ENCODE data around the gene FAM107B. TPM values are rescaled to one million over a fixed set of nuclear protein-coding genes. Genes with fewer than 3 reads are reported as not detected.

FAM107B gene
- total and polyA plus RNA-seq, 10 of the 15 experiments (the other 5 are each of a cell fraction or from before 2014, with no cell fraction given) = 22.9 to 162 (median 86.6) TPM

- no TSS peak for BruUV-seq (replicated peaks)
- ATAC-seq = no peak
- Histone ChIP-seq H3K4me3 (no peak overlapping the region), H3K27ac (ENCODE audit: control insufficient read depth, insufficient read depth) (no peak overlapping the region), H4K20me1 (ENCODE audit: control insufficient read depth, insufficient read depth) (no peaks in the 10 kb centered on the region), H3K9me3 (replicated peaks; ENCODE audit: control insufficient read depth, insufficient read depth, low read length) (peaks cover 3% of the 10 kb centered on the region; the same call in 2 of the 3 replicates), H3K4me1 (ENCODE audit: control insufficient read depth, insufficient read depth, low read length) (peaks cover 8% of the 10 kb centered on the region), H3K36me3 (ENCODE audit: control insufficient read depth in 2 of 2, insufficient read depth in 2 of 2, low read length in 1 of 2) (no peaks in the 10 kb centered on the region), H3K27me3 (replicated peaks in 1 of 2; ENCODE audit: control insufficient read depth in 2 of 2, insufficient read depth in 2 of 2, low read length in 1 of 2) (no peaks in the 10 kb centered on the region), H3K4me2 (ENCODE audit: control insufficient read depth, insufficient read depth) (no peak overlapping the region), H3K79me2 (ENCODE audit: control insufficient read depth, insufficient read depth, low read length) (no peaks in the 10 kb centered on the region), H3K9ac (ENCODE audit: control insufficient read depth, insufficient read depth, low read length) (no peak overlapping the region), H2AFZ (ENCODE audit: control insufficient read depth, low read depth, low read length) (no peak overlapping the region)
- DNase-seq (ENCODE audit: low read depth, low spot score) = no peak
- ChIA-PET RAD21 (ENCODE audit: unreplicated experiment) (no interaction called here), CTCF (interaction anchor here (0.7 to 1.7 kb wide), 6 partner anchors 9 to 381 kb away, joined by 3 to 6 read pairs (median 4); partner anchors contain the start of genes CDNF, HSPA14 and MSANTD7), SMC1A (ENCODE audit: uncharacterized antibody, unreplicated experiment) (interaction anchor here (1.5 to 1.7 kb wide), 4 partner anchors 314 to 395 kb away, joined by 3 to 9 read pairs (median 6); partner anchors contain the start of genes CDNF, HSPA14 and MSANTD7), POLR2A (interaction anchor here (0.5 kb wide), 1 partner anchor 436 kb away, joined by 4 read pairs; no protein-coding TSS in a partner anchor)
- in situ Hi-C loops (cut with MboI) = no loop called here
- intact Hi-C loops (cut with micrococcal nuclease; ENCODE audit: unreplicated experiment) = no loop called here
- FAIRE-seq = no peak
- TF ChIP-seq BCL3 (IDR thresholded peaks at IDR 0.05; ENCODE audit: borderline replicate concordance, insufficient read depth, low read depth, low read length, poor library complexity, severe bottlenecking) (no peak), KDM1A (IDR thresholded peaks at IDR 0.05; ENCODE audit: borderline replicate concordance) (no peak), BCL11A (IDR thresholded peaks at IDR 0.05; ENCODE audit: low read depth, low read length) (no peak), IKZF1 (conservative IDR thresholded peaks at IDR 0.05) (no peak)
- WGBS (ENCODE audit: insufficient coverage, insufficient replicate concordance, low lambda C conversion rate, missing lambda C conversion rate) = 89% methylated on average over 14 of the region's 14 CpGs
Observed at GRCh38 chr10:14508725-14509124, 266.0 kb downstream of the FAM107B start.

- 68% methylated on average over 4 of the region's 4 CpGs for WGBS (ENCODE audit: insufficient coverage, insufficient replicate concordance, low lambda C conversion rate, missing lambda C conversion rate)
- H3K9me3 ChIP-seq (replicated peaks; ENCODE audit: control insufficient read depth, insufficient read depth, low read length) = peaks cover 3% of the 10 kb centered on the region; the same call in 2 of the 3 replicates
- H3K79me2 ChIP-seq (ENCODE audit: control insufficient read depth, insufficient read depth, low read length) = no peaks in the 10 kb centered on the region
- no peak overlapping the region for H3K27ac ChIP-seq (ENCODE audit: control insufficient read depth, insufficient read depth)
- H2AFZ ChIP-seq (ENCODE audit: control insufficient read depth, low read depth, low read length) = no peak overlapping the region
- intact Hi-C loops (cut with micrococcal nuclease; ENCODE audit: unreplicated experiment) = no loop called here
- no peak for DNase-seq (ENCODE audit: low read depth, low spot score)
- H3K9ac ChIP-seq (ENCODE audit: control insufficient read depth, insufficient read depth, low read length) = no peak overlapping the region
- H3K36me3 ChIP-seq (ENCODE audit: control insufficient read depth in 2 of 2, insufficient read depth in 2 of 2, low read length in 1 of 2) = no peaks in the 10 kb centered on the region
- no peak overlapping the region for H3K4me3 ChIP-seq
- peak; percentile 11 for ATAC-seq
- ChIA-PET SMC1A (ENCODE audit: uncharacterized antibody, unreplicated experiment) (interaction anchor here (1.7 kb wide), 3 partner anchors 315 to 396 kb away, joined by 4 to 9 read pairs (median 7); partner anchors contain the start of genes CDNF, HSPA14 and MSANTD7), CTCF (interaction anchor here (0.8 to 1.7 kb wide), 6 partner anchors 9 to 382 kb away, joined by 3 to 6 read pairs (median 4); partner anchors contain the start of genes CDNF, HSPA14 and MSANTD7), RAD21 (ENCODE audit: unreplicated experiment) (interaction anchor here (0.8 kb wide), 1 partner anchor 330 kb away, joined by 3 read pairs; the partner anchor contains the start of genes CDNF, HSPA14 and MSANTD7), POLR2A (no interaction called here)
- H3K27me3 ChIP-seq (replicated peaks in 1 of 2; ENCODE audit: control insufficient read depth in 2 of 2, insufficient read depth in 2 of 2, low read length in 1 of 2) = no peaks in the 10 kb centered on the region
- H3K4me1 ChIP-seq (ENCODE audit: control insufficient read depth, insufficient read depth, low read length) = peaks cover 8% of the 10 kb centered on the region
- no peak for FAIRE-seq
- BruUV-seq (replicated peaks) = no TSS peak
- 0 out of 2 replicates have a peak overlapping the region, but pooled peaks have one; percentile 3 for H3K4me2 ChIP-seq (ENCODE audit: control insufficient read depth, insufficient read depth)
- in situ Hi-C loops (cut with MboI) = no loop called here
- no peaks in the 10 kb centered on the region for H4K20me1 ChIP-seq (ENCODE audit: control insufficient read depth, insufficient read depth)
- TF ChIP-seq POU2F2 (IDR thresholded peaks at IDR 0.05; ENCODE audit: borderline replicate concordance, low read depth, low read length) (no peak), PKNOX1 (IDR thresholded peaks at IDR 0.05) (no peak), MTA3 (IDR thresholded peaks at IDR 0.05; ENCODE audit: borderline replicate concordance, low read length) (no peak), TAF1 (IDR thresholded peaks at IDR 0.05; ENCODE audit: borderline replicate concordance, low read depth, low read length) (no peak), CHD1 (IDR thresholded peaks at IDR 0.05; ENCODE audit: low read depth, low read length) (no peak), BHLHE40 (IDR thresholded peaks at IDR 0.05; ENCODE audit: borderline replicate concordance in 1 of 2, low read depth in 2 of 2, low read length in 1 of 2) (no peak), RAD21 (IDR thresholded peaks at IDR 0.05; ENCODE audit: insufficient read depth, low read depth, low read length) (no peak)
Observed at GRCh38 chr10:14507781-14508180, 266.9 kb downstream of the FAM107B start.

Measured in GM12878 (cell line).